GM12864 (cell line): ENCODE data around the gene TESK2.
"Not testable (repeated sequence)": the region's sequence is repeated elsewhere in the genome, so short reads cannot be mapped to it uniquely, and the experiment has no call there.

Experiments
- DNase-seq: peaks from one replicate; pipeline ENCODE4 v3.0.0-alpha.2; 2011; ENCODE audit warnings: low read depth
- H3K4me3 ChIP-seq: 2 replicates; pipeline ENCODE4 v1.5.1; 2011; ENCODE audit warnings: mild to moderate bottlenecking, low read depth, low read length, control low read depth
- TF ChIP-seq, protein P1 (sequence below): IDR thresholded peaks from 2 replicates; pipeline ENCODE4 v1.5.1; 2011; ENCODE audit warnings: low read depth, mild to moderate bottlenecking, moderate library complexity, low read length, control low read depth, inconsistent platforms; ENCODE audit errors: missing control alignments

TESK2 gene

DNA sequence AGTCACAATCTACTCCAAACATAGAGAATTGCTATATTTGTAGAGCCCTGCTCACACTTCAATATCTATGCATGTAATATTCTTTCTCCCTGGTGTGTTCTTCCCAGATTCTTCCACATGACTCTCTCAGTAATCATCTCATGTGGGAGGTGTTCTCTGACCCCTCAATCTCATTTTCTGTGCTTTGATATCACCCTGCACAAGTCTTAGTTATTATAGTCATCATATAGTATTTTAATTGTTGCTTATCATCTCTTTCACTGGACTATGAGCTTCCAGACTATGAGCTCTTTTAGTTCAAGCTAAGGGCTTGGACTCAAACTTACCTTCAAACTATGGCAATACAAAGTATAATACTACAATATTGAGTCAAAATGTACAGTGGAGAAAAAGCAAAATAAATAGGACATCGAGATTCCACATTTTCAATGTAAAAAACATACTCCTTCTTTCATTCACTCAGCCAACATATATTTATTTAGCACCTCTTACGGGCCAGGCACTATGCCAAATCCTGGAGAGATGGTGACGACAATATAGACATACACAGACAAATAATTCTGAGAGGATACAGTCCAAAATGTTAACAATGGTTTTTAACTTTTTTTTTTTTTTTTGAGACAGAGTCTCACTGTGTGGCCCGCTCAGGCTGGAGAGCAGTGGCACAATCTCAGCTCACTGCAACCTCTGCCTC, 12.7 kb downstream of the TESK2 start:
- H3K4me3 ChIP-seq: no peak overlapping the region
- TF ChIP-seq, protein P1, sequence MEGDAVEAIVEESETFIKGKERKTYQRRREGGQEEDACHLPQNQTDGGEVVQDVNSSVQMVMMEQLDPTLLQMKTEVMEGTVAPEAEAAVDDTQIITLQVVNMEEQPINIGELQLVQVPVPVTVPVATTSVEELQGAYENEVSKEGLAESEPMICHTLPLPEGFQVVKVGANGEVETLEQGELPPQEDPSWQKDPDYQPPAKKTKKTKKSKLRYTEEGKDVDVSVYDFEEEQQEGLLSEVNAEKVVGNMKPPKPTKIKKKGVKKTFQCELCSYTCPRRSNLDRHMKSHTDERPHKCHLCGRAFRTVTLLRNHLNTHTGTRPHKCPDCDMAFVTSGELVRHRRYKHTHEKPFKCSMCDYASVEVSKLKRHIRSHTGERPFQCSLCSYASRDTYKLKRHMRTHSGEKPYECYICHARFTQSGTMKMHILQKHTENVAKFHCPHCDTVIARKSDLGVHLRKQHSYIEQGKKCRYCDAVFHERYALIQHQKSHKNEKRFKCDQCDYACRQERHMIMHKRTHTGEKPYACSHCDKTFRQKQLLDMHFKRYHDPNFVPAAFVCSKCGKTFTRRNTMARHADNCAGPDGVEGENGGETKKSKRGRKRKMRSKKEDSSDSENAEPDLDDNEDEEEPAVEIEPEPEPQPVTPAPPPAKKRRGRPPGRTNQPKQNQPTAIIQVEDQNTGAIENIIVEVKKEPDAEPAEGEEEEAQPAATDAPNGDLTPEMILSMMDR: no peak
- no peak for DNase-seq

DNA sequence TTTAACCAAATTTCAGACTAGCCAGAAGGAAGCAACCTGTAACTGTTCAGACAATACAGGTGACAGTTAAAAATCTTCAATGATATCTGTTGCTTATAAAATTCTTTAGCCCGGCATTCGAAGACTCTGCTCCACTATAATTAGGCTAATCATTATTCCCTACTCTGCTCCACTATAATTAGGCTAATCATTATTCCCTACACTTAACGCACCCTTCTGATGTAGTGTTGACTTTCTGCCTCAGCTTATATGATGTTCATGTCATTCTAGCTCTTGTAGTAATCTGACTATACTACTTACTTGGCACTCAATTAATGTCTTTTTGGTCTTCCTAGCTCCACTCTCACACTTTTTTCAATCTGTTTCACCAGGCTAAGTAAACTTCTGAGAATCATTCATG, 13.3 kb downstream of the TESK2 start:
- DNase-seq: no peak
- no peak overlapping the region for H3K4me3 ChIP-seq
- TF ChIP-seq, protein P1: no peak

DNA sequence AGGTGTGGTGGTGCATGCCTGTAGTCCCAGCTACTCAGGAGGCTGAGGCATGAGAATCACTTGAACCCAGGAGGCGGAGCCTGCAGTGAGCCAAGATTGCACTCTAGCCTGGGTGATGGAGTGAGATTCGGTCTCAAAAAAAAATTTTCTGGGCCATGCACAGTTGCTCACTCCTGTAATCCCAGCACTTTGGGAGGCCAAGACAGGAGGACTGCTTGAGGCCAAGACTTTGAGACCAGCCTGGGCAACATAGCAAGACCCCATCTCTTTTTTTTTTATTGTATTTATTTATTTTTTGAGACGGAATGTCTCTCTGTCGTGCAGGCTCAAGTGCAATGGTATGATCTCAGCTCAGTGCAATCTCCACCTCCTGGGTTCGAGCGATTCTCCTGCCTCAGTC, 16.8 kb downstream of the TESK2 start:
- DNase-seq, H3K4me3 ChIP-seq: not testable (repeated sequence)

DNA sequence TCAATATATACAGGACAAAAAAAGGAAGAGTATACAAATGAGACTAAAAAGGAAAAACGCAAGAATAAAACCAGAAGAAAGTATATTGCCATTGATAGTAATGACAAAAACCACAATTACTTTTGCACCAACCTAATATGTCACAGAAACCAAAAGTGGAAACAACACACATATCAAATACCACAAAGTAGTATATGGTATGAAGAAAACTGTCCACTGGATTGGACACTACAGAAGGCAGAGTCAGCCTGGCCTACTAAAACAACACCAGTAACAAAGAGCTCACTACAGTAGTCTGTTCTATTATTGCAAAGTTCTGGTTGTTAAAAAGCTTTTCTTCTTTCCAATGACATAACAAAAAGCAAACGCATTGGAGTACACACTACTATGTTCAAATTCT, 17.7 kb downstream of the TESK2 start:
- TF ChIP-seq, protein P1: no peak
- no peak for DNase-seq
- H3K4me3 ChIP-seq: no peak overlapping the region

DNA sequence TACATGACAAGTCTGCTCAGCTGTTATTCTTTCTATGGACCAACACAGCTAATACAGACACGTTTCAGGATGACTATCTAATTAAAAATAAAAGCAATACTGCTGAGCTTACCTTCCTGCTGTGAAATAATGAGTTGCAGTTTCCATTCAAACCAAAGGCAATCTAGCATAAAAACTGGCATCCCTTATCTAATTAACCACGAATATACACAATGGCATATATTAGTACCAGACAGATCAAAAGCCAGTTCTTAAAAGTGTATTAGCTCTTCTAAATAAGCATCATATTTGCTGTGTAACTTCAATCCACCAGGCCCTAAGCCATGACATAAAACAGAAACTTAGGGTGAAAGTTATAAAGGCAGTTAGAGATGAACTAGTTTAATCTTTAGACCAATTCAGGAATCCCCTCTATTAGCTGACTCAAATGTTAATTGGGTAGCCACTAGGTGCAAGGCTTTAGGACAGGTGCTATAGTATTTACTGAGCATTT, 20.6 kb downstream of the TESK2 start:
- TF ChIP-seq, protein P1: no peak
- DNase-seq: no peak
- no peak overlapping the region for H3K4me3 ChIP-seq

DNA sequence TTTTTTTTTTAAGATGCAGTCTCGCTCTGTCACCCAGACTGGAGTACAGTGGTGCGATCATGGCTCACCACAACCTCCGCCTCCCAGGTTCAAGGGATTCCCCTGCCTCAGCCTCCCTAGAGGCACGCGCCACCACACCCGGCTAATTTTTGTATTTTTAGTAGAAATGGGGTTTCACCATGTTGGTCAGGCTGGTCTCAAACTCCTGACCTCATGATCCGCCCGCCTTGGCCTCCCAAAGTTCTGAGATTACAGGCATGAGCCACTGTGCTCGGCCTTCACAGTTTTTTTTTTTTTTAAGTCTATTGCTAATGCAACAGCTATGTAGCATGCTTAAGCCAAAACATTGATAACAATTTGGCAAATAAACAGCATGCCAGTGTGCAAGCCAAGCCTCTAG, 23.6 kb downstream of the TESK2 start:
- not testable (repeated sequence) for DNase-seq

DNA sequence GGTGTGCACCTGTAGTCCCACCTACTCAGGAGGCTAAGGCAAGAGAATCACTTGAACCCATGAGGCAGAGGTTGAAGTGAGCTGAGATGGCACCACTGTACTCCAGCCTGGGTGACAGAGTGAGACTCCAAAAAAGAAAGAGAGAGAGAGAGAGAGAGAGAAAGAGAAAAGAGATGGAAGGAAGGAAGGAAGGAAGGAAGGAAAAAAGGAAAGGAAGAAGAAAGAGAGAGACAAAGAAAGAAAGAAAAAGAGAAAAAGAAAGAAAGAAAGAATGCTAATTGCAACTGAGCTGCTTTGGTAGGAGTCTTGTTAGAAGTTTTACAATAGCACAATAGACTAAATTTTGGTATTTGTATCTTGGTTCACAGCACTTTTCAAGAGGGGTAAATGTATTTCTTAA, 25.7 kb downstream of the TESK2 start:
- TF ChIP-seq, protein P1: no peak
- no peak for DNase-seq
- H3K4me3 ChIP-seq: no peak overlapping the region

More for the DNA sequence above, 23.6 kb downstream of the TESK2 start:
- H3K4me3 ChIP-seq: not testable (repeated sequence)

DNA sequence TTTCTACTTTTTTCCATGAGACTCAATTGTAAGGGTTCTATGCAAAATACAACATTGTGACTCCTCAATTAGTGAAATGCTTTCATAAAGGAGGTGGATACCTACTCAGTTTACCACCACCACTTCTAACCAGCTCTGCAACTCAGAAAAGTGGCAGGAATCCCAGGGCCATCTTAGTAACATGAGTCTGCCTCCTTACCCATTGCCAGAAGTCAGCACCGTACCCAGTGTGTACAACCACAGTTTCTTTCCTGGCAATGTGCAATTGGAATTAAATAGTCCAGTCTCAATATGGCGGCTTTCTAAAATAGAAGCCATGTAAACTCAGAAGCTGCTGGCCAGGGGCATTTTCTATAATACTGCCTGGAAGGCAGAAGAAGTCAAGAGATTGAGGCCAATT, 32.1 kb downstream of the TESK2 start:
- H3K4me3 ChIP-seq: no peak overlapping the region
- no peak for DNase-seq
- TF ChIP-seq, protein P1: no peak
